ENCODE measurements around the gene NALCN. TPM values are rescaled to one million over a fixed set of nuclear protein-coding genes. Genes with fewer than 3 reads are reported as not detected.

The NALCN gene
- total RNA-seq, 5 donors from 2014 or later (not counting 1 experiment from before 2014, with no cell fraction given): not detected

DNA sequence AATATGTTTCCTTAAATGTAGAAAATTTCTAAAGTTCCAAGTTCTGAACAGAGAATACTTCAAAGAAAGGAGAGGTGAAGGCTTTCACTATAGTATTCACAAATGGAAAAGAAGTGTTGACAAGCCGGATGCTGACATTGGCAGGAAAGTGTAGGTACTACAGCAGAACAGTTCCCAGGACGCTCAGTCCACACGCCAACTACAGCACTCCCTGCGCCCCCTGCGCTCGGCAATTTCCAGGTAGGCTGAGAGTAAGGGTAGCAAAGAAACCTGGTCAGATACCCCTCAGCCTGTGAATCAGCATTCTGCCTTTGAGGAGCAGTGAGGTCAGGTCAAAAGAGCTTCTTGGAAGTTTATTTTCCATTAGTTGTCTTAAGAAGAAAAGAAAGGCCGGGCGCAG is 115.3 kb downstream of the NALCN start:
- Mint-ChIP-seq H3K36me3 (no peaks in the 10 kb centered on the region), H3K4me3 (no peak overlapping the region), H3K27me3 (peaks cover 0 to 3% of the 10 kb centered on the region in 2 donors), H3K9me3 (peaks cover 0 to 2% (median 0%) of the 10 kb centered on the region in 3 donors), H3K4me1 (no peaks in the 10 kb centered on the region), H3K27ac (no peak overlapping the region)
- peaks cover 0 to 3% of the 10 kb centered on the region in 2 experiments for H3K27me3 ChIP-seq (replicated peaks in 1 of 2; ENCODE audit: control insufficient read depth in 2 of 2, extremely low read depth in 1 of 2, insufficient read depth in 2 of 2, low read length in 1 of 2)
- ChIA-PET POLR2A (no interaction called here), CTCF (interaction anchor here in 1 of 2 donors (0.7 kb wide), 1 partner anchor 8 kb away, joined by 3 read pairs; no protein-coding TSS in a partner anchor)
- no peak overlapping the region for H3K27ac ChIP-seq (ENCODE audit: low read length)
- WGBS (ENCODE audit: insufficient coverage): 93% methylated on average over 5 of the region's 8 CpGs
- no peaks in the 10 kb centered on the region for H3K4me1 ChIP-seq (ENCODE audit: control insufficient read depth in 1 of 2, extremely low read depth in 1 of 2, insufficient read depth in 2 of 2, low read length in 2 of 2)
- DNase-seq (no peak), ATAC-seq (replicated peaks in 1 of 4) (no peak)
- no peak overlapping the region for H3K4me3 ChIP-seq (ENCODE audit: control insufficient read depth in 1 of 2, extremely low read depth in 1 of 2, low read length in 1 of 2)
- H3K36me3 ChIP-seq (ENCODE audit: control insufficient read depth in 2 of 2, extremely low read depth in 1 of 2, insufficient read depth in 1 of 2, low read length in 1 of 2): no peaks in the 10 kb centered on the region
- H3K9me3 ChIP-seq: no peaks in the 10 kb centered on the region

DNA sequence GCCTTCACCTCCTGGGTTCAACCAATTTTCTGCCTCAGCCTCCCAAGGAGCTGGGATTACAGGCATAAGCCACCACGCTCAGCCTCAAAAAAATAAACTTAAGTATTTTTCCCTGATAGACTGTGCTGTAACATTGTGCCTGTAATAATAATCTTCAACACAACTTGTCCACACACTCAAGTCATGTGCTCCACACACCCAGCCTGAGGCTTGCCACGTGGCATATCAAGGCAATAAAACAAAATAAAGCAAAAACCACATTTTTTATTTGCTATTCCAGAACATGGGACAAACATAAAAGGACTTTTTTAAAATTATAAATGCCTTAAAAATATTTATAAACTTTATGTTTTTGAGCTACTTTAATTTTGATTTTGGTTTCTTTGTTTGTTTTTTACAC is 115.8 kb downstream of the NALCN start:
- no CpG with 5 or more reads among the region's 2 CpGs for WGBS (ENCODE audit: insufficient coverage)
- Histone ChIP-seq H3K36me3 (ENCODE audit: control insufficient read depth in 2 of 2, extremely low read depth in 1 of 2, insufficient read depth in 1 of 2, low read length in 1 of 2) (no peaks in the 10 kb centered on the region), H3K27ac (ENCODE audit: low read length) (no peak overlapping the region), H3K4me3 (ENCODE audit: control insufficient read depth in 1 of 2, extremely low read depth in 1 of 2, low read length in 1 of 2) (no peak overlapping the region), H3K9me3 (no peaks in the 10 kb centered on the region), H3K27me3 (replicated peaks in 1 of 2; ENCODE audit: control insufficient read depth in 2 of 2, extremely low read depth in 1 of 2, insufficient read depth in 2 of 2, low read length in 1 of 2) (peaks cover 0 to 3% of the 10 kb centered on the region in 2 experiments), H3K4me1 (ENCODE audit: control insufficient read depth in 1 of 2, extremely low read depth in 1 of 2, insufficient read depth in 2 of 2, low read length in 2 of 2) (no peaks in the 10 kb centered on the region)
- Mint-ChIP-seq H3K4me1 (no peaks in the 10 kb centered on the region), H3K27me3 (peaks cover 0 to 3% of the 10 kb centered on the region in 2 donors), H3K27ac (no peak overlapping the region), H3K4me3 (no peak overlapping the region), H3K36me3 (no peaks in the 10 kb centered on the region), H3K9me3 (peaks cover 0 to 4% (median 0%) of the 10 kb centered on the region in 3 donors)
- POLR2A ChIA-PET: no interaction called here
- CTCF ChIA-PET: no interaction called here
- ATAC-seq (replicated peaks in 1 of 4) (no peak), DNase-seq (no peak)

DNA sequence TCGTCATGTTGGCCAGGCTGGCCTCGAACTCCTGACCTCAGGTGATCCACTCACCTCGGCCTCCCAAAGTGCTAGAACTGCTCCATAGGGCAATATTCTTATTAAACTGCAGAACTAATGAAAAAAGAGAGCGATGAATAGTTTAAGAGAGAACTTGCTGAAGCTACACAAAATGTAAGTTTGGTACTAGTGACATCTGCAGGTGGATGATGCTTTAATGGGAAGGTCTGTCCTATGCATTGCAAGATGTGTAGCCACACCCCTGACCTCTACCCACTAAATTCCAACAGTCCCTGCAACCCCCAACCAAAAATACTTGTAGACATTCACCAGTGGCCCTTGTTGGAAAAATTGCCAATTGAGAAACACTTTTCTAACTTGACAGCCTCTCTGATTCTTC is 117.8 kb downstream of the NALCN start:
- Histone ChIP-seq H3K9me3 (no peaks in the 10 kb centered on the region), H3K27ac (ENCODE audit: low read length) (no peak overlapping the region), H3K4me1 (ENCODE audit: control insufficient read depth in 1 of 2, extremely low read depth in 1 of 2, insufficient read depth in 2 of 2, low read length in 2 of 2) (no peaks in the 10 kb centered on the region), H3K36me3 (ENCODE audit: control insufficient read depth in 2 of 2, extremely low read depth in 1 of 2, insufficient read depth in 1 of 2, low read length in 1 of 2) (no peaks in the 10 kb centered on the region), H3K4me3 (ENCODE audit: control insufficient read depth in 1 of 2, extremely low read depth in 1 of 2, low read length in 1 of 2) (no peak overlapping the region), H3K27me3 (replicated peaks in 1 of 2; ENCODE audit: control insufficient read depth in 2 of 2, extremely low read depth in 1 of 2, insufficient read depth in 2 of 2, low read length in 1 of 2) (no peaks in the 10 kb centered on the region)
- Mint-ChIP-seq H3K27ac (no peak overlapping the region), H3K9me3 (peaks cover 0 to 8% (median 5%) of the 10 kb centered on the region in 3 donors), H3K27me3 (peaks cover 0 to 3% of the 10 kb centered on the region in 2 donors), H3K4me3 (no peak overlapping the region), H3K36me3 (no peaks in the 10 kb centered on the region), H3K4me1 (no peaks in the 10 kb centered on the region)
- 80% methylated on average over 1 of the region's 4 CpGs for WGBS (ENCODE audit: insufficient coverage)
- CTCF ChIA-PET: no interaction called here
- ATAC-seq (replicated peaks in 1 of 4): no peak
- POLR2A ChIA-PET: no interaction called here
- DNase-seq: no peak

DNA sequence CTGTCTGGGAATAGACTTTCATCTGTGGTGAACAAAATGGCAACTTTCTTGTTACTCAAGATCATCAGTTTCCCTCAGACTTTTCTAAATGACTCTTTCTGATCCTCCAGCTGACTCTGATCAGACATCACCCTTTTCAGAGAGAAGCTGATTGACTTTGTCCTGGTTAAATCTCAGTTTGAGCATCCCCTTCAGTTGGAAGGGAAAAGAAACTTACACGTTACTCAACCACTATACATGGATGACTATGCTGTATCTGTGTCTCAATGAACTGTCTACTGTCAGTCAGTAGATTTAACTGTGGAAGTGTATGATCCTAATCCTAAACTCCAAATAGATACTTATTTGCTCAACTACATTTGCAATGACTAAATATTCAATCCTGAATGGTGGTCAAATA is 118.5 kb downstream of the NALCN start:
- DNase-seq (no peak), ATAC-seq (replicated peaks in 1 of 4) (no peak)
- no CpG with 5 or more reads among the region's 1 CpG for WGBS (ENCODE audit: insufficient coverage)
- H3K36me3 ChIP-seq (ENCODE audit: control insufficient read depth in 2 of 2, extremely low read depth in 1 of 2, insufficient read depth in 1 of 2, low read length in 1 of 2): no peaks in the 10 kb centered on the region
- H3K27me3 ChIP-seq (replicated peaks in 1 of 2; ENCODE audit: control insufficient read depth in 2 of 2, extremely low read depth in 1 of 2, insufficient read depth in 2 of 2, low read length in 1 of 2): no peaks in the 10 kb centered on the region
- H3K4me1 ChIP-seq (ENCODE audit: control insufficient read depth in 1 of 2, extremely low read depth in 1 of 2, insufficient read depth in 2 of 2, low read length in 2 of 2): no peaks in the 10 kb centered on the region
- peaks cover 0 to 8% (median 7%) of the 10 kb centered on the region in 3 donors for H3K9me3 Mint-ChIP-seq
- peaks cover 0 to 3% of the 10 kb centered on the region in 2 donors for H3K27me3 Mint-ChIP-seq
- H3K27ac ChIP-seq (ENCODE audit: low read length): no peak overlapping the region
- H3K9me3 ChIP-seq: no peaks in the 10 kb centered on the region
- ChIA-PET CTCF (no interaction called here), POLR2A (no interaction called here)
- no peaks in the 10 kb centered on the region for H3K4me1 Mint-ChIP-seq
- H3K4me3 ChIP-seq (ENCODE audit: control insufficient read depth in 1 of 2, extremely low read depth in 1 of 2, low read length in 1 of 2): no peak overlapping the region
- H3K4me3 Mint-ChIP-seq: no peak overlapping the region
- H3K27ac Mint-ChIP-seq: no peak overlapping the region
- H3K36me3 Mint-ChIP-seq: no peaks in the 10 kb centered on the region

DNA sequence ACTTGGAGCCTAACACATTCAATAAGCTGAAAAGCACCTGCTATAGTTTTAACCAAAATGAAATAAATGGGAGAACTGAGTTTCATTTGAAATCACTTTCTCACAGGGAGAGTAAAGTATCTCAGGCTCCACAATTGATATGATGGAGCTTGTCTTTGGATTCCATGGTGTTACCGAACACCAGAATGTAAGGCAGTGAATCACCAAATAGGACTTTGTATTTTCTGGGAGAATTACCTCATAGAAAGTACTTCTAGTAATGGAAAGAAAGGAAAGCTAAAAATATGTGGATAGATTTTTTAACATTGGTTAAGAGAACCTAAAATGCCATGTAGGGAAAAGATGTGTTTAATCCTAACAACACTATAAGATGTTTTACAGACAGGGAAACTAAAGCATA is 123.6 kb downstream of the NALCN start:
- POLR2A ChIA-PET: no interaction called here
- no CpG with 5 or more reads among the region's 1 CpG for WGBS (ENCODE audit: insufficient coverage)

DNA sequence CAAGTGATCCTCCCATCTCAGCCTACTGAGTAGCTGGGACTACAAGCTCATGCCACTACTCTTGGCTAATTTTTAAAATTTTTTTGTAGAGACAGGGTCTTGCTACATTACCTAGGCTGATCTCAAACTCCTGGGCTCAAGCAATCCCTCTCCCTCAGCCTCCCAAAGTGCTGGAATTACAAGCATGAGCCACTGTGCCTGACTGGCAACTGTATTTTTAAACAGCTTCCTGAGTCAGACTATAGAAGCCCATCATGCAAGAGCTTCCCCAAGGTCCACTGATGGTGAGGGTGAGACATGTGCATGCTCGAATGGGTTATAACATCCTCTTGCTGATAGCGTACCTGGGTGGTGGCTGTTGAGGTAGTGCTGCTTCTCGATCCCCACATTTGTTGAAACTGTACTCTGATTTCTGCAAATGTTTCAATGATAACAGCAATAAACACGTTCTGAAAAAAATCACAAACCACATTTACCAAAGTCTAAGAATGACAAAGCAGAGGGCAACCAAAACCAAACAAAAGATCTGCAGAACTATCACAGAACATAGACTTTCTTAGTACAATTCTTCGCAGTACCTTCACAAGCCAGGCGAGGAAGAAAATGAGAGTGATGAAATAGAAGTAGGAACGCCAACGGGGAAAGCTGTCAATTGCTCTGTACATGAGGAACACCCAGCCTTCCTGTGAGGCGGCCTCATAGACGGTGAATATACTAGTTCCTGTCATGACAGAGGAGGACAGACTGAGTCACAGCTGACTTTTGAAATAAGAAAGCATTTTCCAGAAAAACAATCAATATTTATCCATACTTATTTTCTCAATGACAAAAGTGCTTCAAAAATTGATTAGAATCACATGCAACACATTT is 124.4 kb downstream of the NALCN start:
- 62% methylated on average over 7 of the region's 10 CpGs for WGBS (ENCODE audit: insufficient coverage)
- H3K27me3 Mint-ChIP-seq: peaks cover 0 to 8% of the 10 kb centered on the region in 2 donors
- Histone ChIP-seq H3K9me3 (no peaks in the 10 kb centered on the region), H3K36me3 (ENCODE audit: control insufficient read depth in 2 of 2, extremely low read depth in 1 of 2, insufficient read depth in 1 of 2, low read length in 1 of 2) (no peaks in the 10 kb centered on the region), H3K4me1 (ENCODE audit: control insufficient read depth in 1 of 2, extremely low read depth in 1 of 2, insufficient read depth in 2 of 2, low read length in 2 of 2) (no peaks in the 10 kb centered on the region), H3K27me3 (replicated peaks in 1 of 2; ENCODE audit: control insufficient read depth in 2 of 2, extremely low read depth in 1 of 2, insufficient read depth in 2 of 2, low read length in 1 of 2) (no peaks in the 10 kb centered on the region), H3K27ac (ENCODE audit: low read length) (no peak overlapping the region), H3K4me3 (ENCODE audit: control insufficient read depth in 1 of 2, extremely low read depth in 1 of 2, low read length in 1 of 2) (no peak overlapping the region)
- H3K4me3 Mint-ChIP-seq: no peak overlapping the region
- no peaks in the 10 kb centered on the region for H3K4me1 Mint-ChIP-seq
- POLR2A ChIA-PET: no interaction called here
- ATAC-seq (replicated peaks in 1 of 4): no peak
- CTCF ChIA-PET: no interaction called here
- no peak for DNase-seq
- no peak overlapping the region for H3K27ac Mint-ChIP-seq
- peaks cover 0 to 8% (median 7%) of the 10 kb centered on the region in 3 donors for H3K9me3 Mint-ChIP-seq
- no peaks in the 10 kb centered on the region for H3K36me3 Mint-ChIP-seq

More for the DNA sequence above, 123.6 kb downstream of the NALCN start:
- CTCF ChIA-PET: interaction anchor here in 1 of 2 donors (0.6 kb wide), 1 partner anchor 9 kb away, joined by 3 read pairs; no protein-coding TSS in a partner anchor
- H3K36me3 Mint-ChIP-seq: no peaks in the 10 kb centered on the region
- DNase-seq: no peak
- Histone ChIP-seq H3K27me3 (replicated peaks in 1 of 2; ENCODE audit: control insufficient read depth in 2 of 2, extremely low read depth in 1 of 2, insufficient read depth in 2 of 2, low read length in 1 of 2) (no peaks in the 10 kb centered on the region), H3K36me3 (ENCODE audit: control insufficient read depth in 2 of 2, extremely low read depth in 1 of 2, insufficient read depth in 1 of 2, low read length in 1 of 2) (no peaks in the 10 kb centered on the region), H3K4me1 (ENCODE audit: control insufficient read depth in 1 of 2, extremely low read depth in 1 of 2, insufficient read depth in 2 of 2, low read length in 2 of 2) (no peaks in the 10 kb centered on the region), H3K27ac (ENCODE audit: low read length) (no peak overlapping the region), H3K4me3 (ENCODE audit: control insufficient read depth in 1 of 2, extremely low read depth in 1 of 2, low read length in 1 of 2) (no peak overlapping the region), H3K9me3 (no peaks in the 10 kb centered on the region)
- H3K4me1 Mint-ChIP-seq: no peaks in the 10 kb centered on the region
- ATAC-seq (replicated peaks in 1 of 4): no peak
- no peak overlapping the region for H3K27ac Mint-ChIP-seq
- peaks cover 0 to 8% of the 10 kb centered on the region in 2 donors for H3K27me3 Mint-ChIP-seq
- peaks cover 0 to 8% (median 7%) of the 10 kb centered on the region in 3 donors for H3K9me3 Mint-ChIP-seq
- H3K4me3 Mint-ChIP-seq: no peak overlapping the region

Data from T-cell (primary cell).